ENCODE results near the gene GYG1. TPM values are rescaled to one million over a fixed set of nuclear protein-coding genes. Genes with fewer than 3 reads are reported as not detected.

The GYG1 gene
- total RNA-seq, 2 experiments from 2014 or later = 21.0 to 22.3 TPM

DNA sequence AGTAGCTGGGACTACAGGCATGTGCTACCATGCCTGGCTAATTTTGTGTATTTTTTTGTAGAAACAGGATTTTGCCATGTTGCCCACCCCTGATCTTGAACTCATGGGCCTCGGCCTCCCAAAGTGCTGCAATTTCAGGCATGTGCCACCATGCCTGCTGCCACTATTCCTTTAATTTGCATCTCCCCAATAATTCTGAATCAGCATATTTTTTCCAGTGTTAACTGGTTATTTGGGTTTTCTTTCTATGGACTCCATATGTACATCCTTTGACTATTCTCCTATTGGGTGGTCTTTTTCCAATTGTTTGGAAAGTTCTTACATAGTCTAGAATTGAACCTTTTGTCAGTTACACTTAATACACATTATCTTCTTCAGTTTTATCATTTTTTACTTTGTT, 66.9 kb downstream of the GYG1 start:
- ChIA-PET POLR2A (no interaction called here), CTCF (no interaction called here)
- Mint-ChIP-seq H3K27me3 (no peaks in the 10 kb centered on the region), H3K27ac (no peak overlapping the region), H3K4me3 (no peak overlapping the region), H3K4me1 (ENCODE audit: low read depth) (no peaks in the 10 kb centered on the region), H3K36me3 (ENCODE audit: low read depth) (peaks cover 86% of the 10 kb centered on the region), H3K9me3 (no peaks in the 10 kb centered on the region)
- Histone ChIP-seq H3K4me3 (ENCODE audit: low read length) (no peak overlapping the region), H3K36me3 (ENCODE audit: insufficient read depth, low read length) (peaks cover 27% of the 10 kb centered on the region), H3K27ac (ENCODE audit: low read depth in 1 of 2, low read length in 2 of 2) (no peak overlapping the region), H3K4me1 (ENCODE audit: insufficient read depth, low read length) (no peaks in the 10 kb centered on the region), H3K27me3 (ENCODE audit: control insufficient read depth in 1 of 2, insufficient read depth in 2 of 2, low read length in 2 of 2) (no peaks in the 10 kb centered on the region), H3K9me3 (ENCODE audit: control insufficient read depth in 1 of 2, insufficient read depth in 1 of 2, low read length in 2 of 2) (no peaks in the 10 kb centered on the region)
- TF ChIP-seq, protein P1, sequence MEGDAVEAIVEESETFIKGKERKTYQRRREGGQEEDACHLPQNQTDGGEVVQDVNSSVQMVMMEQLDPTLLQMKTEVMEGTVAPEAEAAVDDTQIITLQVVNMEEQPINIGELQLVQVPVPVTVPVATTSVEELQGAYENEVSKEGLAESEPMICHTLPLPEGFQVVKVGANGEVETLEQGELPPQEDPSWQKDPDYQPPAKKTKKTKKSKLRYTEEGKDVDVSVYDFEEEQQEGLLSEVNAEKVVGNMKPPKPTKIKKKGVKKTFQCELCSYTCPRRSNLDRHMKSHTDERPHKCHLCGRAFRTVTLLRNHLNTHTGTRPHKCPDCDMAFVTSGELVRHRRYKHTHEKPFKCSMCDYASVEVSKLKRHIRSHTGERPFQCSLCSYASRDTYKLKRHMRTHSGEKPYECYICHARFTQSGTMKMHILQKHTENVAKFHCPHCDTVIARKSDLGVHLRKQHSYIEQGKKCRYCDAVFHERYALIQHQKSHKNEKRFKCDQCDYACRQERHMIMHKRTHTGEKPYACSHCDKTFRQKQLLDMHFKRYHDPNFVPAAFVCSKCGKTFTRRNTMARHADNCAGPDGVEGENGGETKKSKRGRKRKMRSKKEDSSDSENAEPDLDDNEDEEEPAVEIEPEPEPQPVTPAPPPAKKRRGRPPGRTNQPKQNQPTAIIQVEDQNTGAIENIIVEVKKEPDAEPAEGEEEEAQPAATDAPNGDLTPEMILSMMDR (IDR thresholded peaks at IDR 0.05) = no peak
- intact Hi-C loops (cut with DNase I, micrococcal nuclease) = no loop called here
- no peak for DNase-seq
- no peak for ATAC-seq (ENCODE audit: poor library complexity)

DNA sequence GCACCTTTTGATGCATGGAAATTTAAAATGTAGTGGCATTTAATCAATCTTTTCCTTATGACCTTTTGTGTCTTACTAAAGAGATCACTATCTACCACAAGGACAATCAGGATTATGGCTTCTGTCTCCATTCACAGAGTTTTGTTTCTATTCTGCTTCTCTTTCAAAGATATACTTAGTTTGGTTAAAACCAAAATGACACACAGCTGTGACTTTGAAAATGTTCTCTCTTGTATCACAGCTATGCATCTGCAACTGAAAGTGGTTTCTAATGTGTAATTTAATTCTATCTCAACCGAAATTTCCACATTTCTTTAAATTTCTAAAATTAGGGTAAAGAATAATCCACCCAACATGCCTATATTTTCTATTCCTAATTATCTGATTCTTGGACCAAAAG, 67.3 kb downstream of the GYG1 start:
- Mint-ChIP-seq H3K4me1 (ENCODE audit: low read depth) (no peaks in the 10 kb centered on the region), H3K9me3 (no peaks in the 10 kb centered on the region), H3K36me3 (ENCODE audit: low read depth) (peaks cover 86% of the 10 kb centered on the region), H3K4me3 (no peak overlapping the region), H3K27ac (no peak overlapping the region), H3K27me3 (no peaks in the 10 kb centered on the region)
- ChIA-PET POLR2A (no interaction called here), CTCF (no interaction called here)
- Histone ChIP-seq H3K9me3 (ENCODE audit: control insufficient read depth in 1 of 2, insufficient read depth in 1 of 2, low read length in 2 of 2) (no peaks in the 10 kb centered on the region), H3K4me3 (ENCODE audit: low read length) (no peak overlapping the region), H3K36me3 (ENCODE audit: insufficient read depth, low read length) (peaks cover 23% of the 10 kb centered on the region), H3K27ac (ENCODE audit: low read depth in 1 of 2, low read length in 2 of 2) (no peak overlapping the region), H3K27me3 (ENCODE audit: control insufficient read depth in 1 of 2, insufficient read depth in 2 of 2, low read length in 2 of 2) (no peaks in the 10 kb centered on the region), H3K4me1 (ENCODE audit: insufficient read depth, low read length) (no peaks in the 10 kb centered on the region)
- TF ChIP-seq, protein P1 (IDR thresholded peaks at IDR 0.05) = no peak
- ATAC-seq (ENCODE audit: poor library complexity) (no peak), DNase-seq (no peak)
- intact Hi-C loops (cut with DNase I, micrococcal nuclease) = no loop called here

- H3K9me3 Mint-ChIP-seq = no peaks in the 10 kb centered on the region
- no peaks in the 10 kb centered on the region for H3K27me3 ChIP-seq (ENCODE audit: control insufficient read depth in 1 of 2, insufficient read depth in 2 of 2, low read length in 2 of 2)
- no peaks in the 10 kb centered on the region for H3K9me3 ChIP-seq (ENCODE audit: control insufficient read depth in 1 of 2, insufficient read depth in 1 of 2, low read length in 2 of 2)
- H3K36me3 Mint-ChIP-seq (ENCODE audit: low read depth) = peaks cover 78% of the 10 kb centered on the region
- TF ChIP-seq, protein P1 (IDR thresholded peaks at IDR 0.05) = no peak
- no peaks in the 10 kb centered on the region for H3K4me1 Mint-ChIP-seq (ENCODE audit: low read depth)
- intact Hi-C loops (cut with DNase I, micrococcal nuclease) = no loop called here
- H3K4me3 Mint-ChIP-seq = no peak overlapping the region
- H3K4me1 ChIP-seq (ENCODE audit: insufficient read depth, low read length) = no peaks in the 10 kb centered on the region
- H3K27me3 Mint-ChIP-seq = no peaks in the 10 kb centered on the region
- no peak for ATAC-seq (ENCODE audit: poor library complexity)
- DNase-seq = no peak
- CTCF ChIA-PET = no interaction called here
- POLR2A ChIA-PET = no interaction called here
- H3K27ac ChIP-seq (ENCODE audit: low read depth in 1 of 2, low read length in 2 of 2) = no peak overlapping the region
- no peak overlapping the region for H3K4me3 ChIP-seq (ENCODE audit: low read length)
- peaks cover 12% of the 10 kb centered on the region for H3K36me3 ChIP-seq (ENCODE audit: insufficient read depth, low read length)
- H3K27ac Mint-ChIP-seq = no peak overlapping the region
Measured at GRCh38 chr3:149061776-149062175, 70.4 kb downstream of the GYG1 start.

Measured in CD4-positive, alpha-beta T cell (primary cell).